Vagina (tissue), 2 donors: ENCODE measurements around the gene TM9SF4. TPM values are rescaled to one million over a fixed set of nuclear protein-coding genes. Genes with fewer than 3 reads are reported as not detected.
"Not testable (repeated sequence)": the region's sequence is repeated elsewhere in the genome, so short reads cannot be mapped to it uniquely, and the experiment has no call there.

Source experiments
- DNase-seq, 2 donors: peaks; one replicate each; pipeline ENCODE4 v3.0.0-alpha.2; 2017; ENCODE audit errors: extremely low spot score in 2 of 2
- H3K27ac ChIP-seq: fragments of 200-600 bp; sonication (generic); one replicate; pipeline ENCODE4 v1.5.1; 2019
- H3K27me3 ChIP-seq: fragments of 200-600 bp; sonication (generic); one replicate; pipeline ENCODE4 v1.5.1; 2019
- H3K36me3 ChIP-seq, 2 donors: fragments of 200-600 bp; sonication (generic); one replicate each; pipeline ENCODE4 v1.5.1; 2017 to 2019
- H3K4me1 ChIP-seq: fragments of 200-600 bp; sonication (generic); one replicate; pipeline ENCODE4 v1.5.1; 2019
- H3K4me3 ChIP-seq, 2 donors: fragments of 200-600 bp; sonication (generic); 1 replicate in 1 of 2; 2 replicates in 1 of 2; pipeline ENCODE4 v1.5.1; 2016 to 2019
- H3K9me3 ChIP-seq: fragments of 200-600 bp; sonication (generic); one replicate; pipeline ENCODE4 v1.5.1; 2019
- CTCF ChIP-seq, 3 experiments: fragments of 450-650 bp in 2 of 3; fragments of 200-600 bp in 1 of 3; sonication (generic) in 1 of 3; IDR thresholded peaks; one replicate each; pipeline ENCODE4 v1.5.1; 2017 to 2019; ENCODE audit warnings: antibody characterized with exemption in 3 of 3, mild to moderate bottlenecking in 2 of 3, moderate library complexity in 2 of 3
- POLR2A ChIP-seq, 2 donors: fragments of 450-650 bp; IDR thresholded peaks; one replicate each; pipeline ENCODE4 v1.6.1; 2017; ENCODE audit warnings: antibody characterized with exemption in 2 of 2, mild to moderate bottlenecking in 2 of 2, moderate library complexity in 2 of 2
- POLR2AphosphoS5 ChIP-seq, 2 donors: sonication (generic); formaldehyde crosslinking; IDR thresholded peaks; one replicate each; pipeline ENCODE4 v1.9.0; 2017; ENCODE audit warnings: antibody characterized with exemption in 2 of 2, mild to moderate bottlenecking in 2 of 2, low read depth in 1 of 2; ENCODE audit not compliant: insufficient read depth in 1 of 2
- intact Hi-C: fragments of 100-400 bp; cut with DNase I; formaldehyde crosslinking; loops from one replicate; pipeline ENCODE4 v1.15.1; 2023
- total RNA-seq: library from RNA; depleted of rRNA; stranded (reverse); fragments of >200 nt; gene quantifications from one replicate; pipeline ENCODE4 v1.2.3, GENCODE V29; 2016

The TM9SF4 gene
- total RNA-seq, 1 donor from 2014 or later, result 32.2 TPM

GRCh38 chr20:32168184-32168910 lies 58.8 kb downstream of the TM9SF4 start:
- Histone ChIP-seq H3K4me1 (no peaks in the 10 kb centered on the region), H3K27ac (no peak overlapping the region), H3K9me3 (no peaks in the 10 kb centered on the region), H3K36me3 (peaks cover 0 to 34% of the 10 kb centered on the region in 2 donors), H3K27me3 (no peaks in the 10 kb centered on the region), H3K4me3 (no peak overlapping the region)
- intact Hi-C loops, result no loop called here
- DNase-seq, result no peak
- TF ChIP-seq CTCF (IDR thresholded peaks at IDR 0.05) (no peak), POLR2AphosphoS5 (IDR thresholded peaks at IDR 0.05; ENCODE audit: insufficient read depth in 1 of 2, low read depth in 1 of 2) (no peak), POLR2A (IDR thresholded peaks at IDR 0.05) (no peak)

GRCh38 chr20:32177696-32178095 lies 68.2 kb downstream of the TM9SF4 start:
- H3K4me1 ChIP-seq, DNase-seq, intact Hi-C loops, H3K4me3 ChIP-seq, H3K27me3 ChIP-seq, H3K27ac ChIP-seq, H3K36me3 ChIP-seq, H3K9me3 ChIP-seq: not testable (repeated sequence)

GRCh38 chr20:32179515-32179914 lies 70.0 kb downstream of the TM9SF4 start:
- no peak overlapping the region for H3K4me3 ChIP-seq
- no peak for DNase-seq
- no peaks in the 10 kb centered on the region for H3K9me3 ChIP-seq
- no peaks in the 10 kb centered on the region for H3K36me3 ChIP-seq
- intact Hi-C loops, result no loop called here
- TF ChIP-seq POLR2AphosphoS5 (IDR thresholded peaks at IDR 0.05; ENCODE audit: insufficient read depth in 1 of 2, low read depth in 1 of 2) (no peak), CTCF (IDR thresholded peaks at IDR 0.05) (no peak), POLR2A (IDR thresholded peaks at IDR 0.05) (no peak)
- H3K27me3 ChIP-seq, result no peaks in the 10 kb centered on the region
- no peaks in the 10 kb centered on the region for H3K4me1 ChIP-seq
- H3K27ac ChIP-seq, result no peak overlapping the region

- H3K4me1 ChIP-seq, result no peaks in the 10 kb centered on the region
- no peak for TF ChIP-seq CTCF (IDR thresholded peaks at IDR 0.05)
These were observed 70.4 kb downstream of the TM9SF4 start for GRCh38 chr20:32179934-32180333.

GRCh38 chr20:32181606-32182005 lies 72.1 kb downstream of the TM9SF4 start:
- TF ChIP-seq POLR2AphosphoS5 (IDR thresholded peaks at IDR 0.05; ENCODE audit: insufficient read depth in 1 of 2, low read depth in 1 of 2), result no peak
- no peak for TF ChIP-seq POLR2A (IDR thresholded peaks at IDR 0.05)
- no peak for TF ChIP-seq CTCF (IDR thresholded peaks at IDR 0.05)
- no peaks in the 10 kb centered on the region for H3K36me3 ChIP-seq
- H3K4me3 ChIP-seq, result no peak overlapping the region
- H3K9me3 ChIP-seq, result no peaks in the 10 kb centered on the region
- intact Hi-C loops, result no loop called here
- H3K27ac ChIP-seq, result no peak overlapping the region
- no peaks in the 10 kb centered on the region for H3K4me1 ChIP-seq
- H3K27me3 ChIP-seq, result no peaks in the 10 kb centered on the region
- DNase-seq, result no peak

More at GRCh38 chr20:32179934-32180333, 70.4 kb downstream of the TM9SF4 start:
- Histone ChIP-seq H3K27me3 (no peaks in the 10 kb centered on the region), H3K27ac (no peak overlapping the region), H3K36me3 (no peaks in the 10 kb centered on the region), H3K9me3 (no peaks in the 10 kb centered on the region), H3K4me3 (no peak overlapping the region)
- intact Hi-C loops, result no loop called here
- no peak for DNase-seq
